ENCODE measurements around the gene S1PR2. TPM values are rescaled to one million over a fixed set of nuclear protein-coding genes. Genes with fewer than 3 reads are reported as not detected.

The S1PR2 gene
- total and polyA plus RNA-seq, 4 donors = 6.5 to 32.1 (median 13.0) TPM

- 38 to 50% methylated on average over 6 of the region's 6 CpGs for WGBS, 2 donors
- ATAC-seq (ENCODE audit: insufficient read depth, low FRiP score) (no peak), DNase-seq (no peak)
- Histone ChIP-seq H3K36me3 (ENCODE audit: control insufficient read depth in 4 of 4, insufficient read depth in 4 of 4, low read length in 4 of 4) (no peaks in the 10 kb centered on the region), H3K4me1 (ENCODE audit: control insufficient read depth in 5 of 5, insufficient read depth in 5 of 5, low read length in 5 of 5) (peaks cover 0 to 16% (median 1%) of the 10 kb centered on the region in 5 donors), H3K4me3 (no peak overlapping the region), H3K27me3 (ENCODE audit: control insufficient read depth in 3 of 3, insufficient read depth in 3 of 3, low read length in 2 of 3) (peaks cover 0 to 8% (median 0%) of the 10 kb centered on the region in 3 donors), H3K9ac (ENCODE audit: insufficient read depth in 1 of 2, low read length in 2 of 2) (no peak overlapping the region), H3K9me3 (ENCODE audit: control insufficient read depth in 4 of 4, insufficient read depth in 3 of 4, low read length in 3 of 4) (no peaks in the 10 kb centered on the region), H3K27ac (ENCODE audit: low read depth in 1 of 2, low read length in 1 of 2) (peak overlapping the region; percentile 49 to 82)
- TF ChIP-seq CTCF (IDR thresholded peaks at IDR 0.05; ENCODE audit: control extremely low read depth, extremely low read depth) = no peak
These were observed 36.9 kb upstream of the S1PR2 start for GRCh38 chr19:10268071-10268470.

GRCh38 chr19:10266706-10267105 lies 35.6 kb upstream of the S1PR2 start:
- DNase-seq (no peak), ATAC-seq (ENCODE audit: insufficient read depth, low FRiP score) (no peak)
- Histone ChIP-seq H3K36me3 (ENCODE audit: control insufficient read depth in 4 of 4, insufficient read depth in 4 of 4, low read length in 4 of 4) (no peaks in the 10 kb centered on the region), H3K4me3 (no peak overlapping the region), H3K27me3 (ENCODE audit: control insufficient read depth in 3 of 3, insufficient read depth in 3 of 3, low read length in 2 of 3) (peaks cover 0 to 8% (median 0%) of the 10 kb centered on the region in 3 donors), H3K9me3 (ENCODE audit: control insufficient read depth in 4 of 4, insufficient read depth in 3 of 4, low read length in 3 of 4) (no peaks in the 10 kb centered on the region), H3K4me1 (ENCODE audit: control insufficient read depth in 5 of 5, insufficient read depth in 5 of 5, low read length in 5 of 5) (peaks cover 0 to 16% (median 0%) of the 10 kb centered on the region in 5 donors), H3K9ac (ENCODE audit: insufficient read depth in 1 of 2, low read length in 2 of 2) (no peak overlapping the region), H3K27ac (ENCODE audit: low read depth in 1 of 2, low read length in 1 of 2) (peak overlapping the region in 1 of 2 donors; percentile 30)
- 82 to 83% methylated on average over 7 of the region's 7 CpGs for WGBS, 2 donors
- TF ChIP-seq CTCF (IDR thresholded peaks at IDR 0.05; ENCODE audit: control extremely low read depth, extremely low read depth) = no peak

- H3K27me3 ChIP-seq (ENCODE audit: control insufficient read depth in 3 of 3, insufficient read depth in 3 of 3, low read length in 2 of 3) = no peaks in the 10 kb centered on the region
- peaks cover 0 to 13% (median 4%) of the 10 kb centered on the region in 4 donors for H3K36me3 ChIP-seq (ENCODE audit: control insufficient read depth in 4 of 4, insufficient read depth in 4 of 4, low read length in 4 of 4)
- TF ChIP-seq CTCF (IDR thresholded peaks at IDR 0.05; ENCODE audit: control extremely low read depth, extremely low read depth) = no peak
- H3K9me3 ChIP-seq (ENCODE audit: control insufficient read depth in 4 of 4, insufficient read depth in 3 of 4, low read length in 3 of 4) = no peaks in the 10 kb centered on the region
- peaks cover 0 to 3% (median 0%) of the 10 kb centered on the region in 5 donors for H3K4me1 ChIP-seq (ENCODE audit: control insufficient read depth in 5 of 5, insufficient read depth in 5 of 5, low read length in 5 of 5)
- H3K9ac ChIP-seq (ENCODE audit: insufficient read depth in 1 of 2, low read length in 2 of 2) = no peak overlapping the region
- ATAC-seq (ENCODE audit: insufficient read depth, low FRiP score) (no peak), DNase-seq (no peak)
- H3K27ac ChIP-seq (ENCODE audit: low read depth in 1 of 2, low read length in 1 of 2) = no peak overlapping the region
- H3K4me3 ChIP-seq = no peak overlapping the region
- WGBS, 2 donors = 82 to 90% methylated on average over 7 of the region's 7 CpGs
These were observed 31.6 kb upstream of the S1PR2 start for GRCh38 chr19:10262771-10263170.

GRCh38 chr19:10260141-10260584 lies 29.0 kb upstream of the S1PR2 start:
- WGBS, 2 donors = 60 to 81% methylated on average over 8 of the region's 8 CpGs
- H3K9me3 ChIP-seq (ENCODE audit: control insufficient read depth in 4 of 4, insufficient read depth in 3 of 4, low read length in 3 of 4) = no peaks in the 10 kb centered on the region
- H3K9ac ChIP-seq (ENCODE audit: insufficient read depth in 1 of 2, low read length in 2 of 2) = no peak overlapping the region
- ATAC-seq (ENCODE audit: insufficient read depth, low FRiP score) = peak; percentile 70
- H3K4me3 ChIP-seq = no peak overlapping the region
- H3K36me3 ChIP-seq (ENCODE audit: control insufficient read depth in 4 of 4, insufficient read depth in 4 of 4, low read length in 4 of 4) = peaks cover 2 to 25% (median 11%) of the 10 kb centered on the region in 4 donors
- no peaks in the 10 kb centered on the region for H3K27me3 ChIP-seq (ENCODE audit: control insufficient read depth in 3 of 3, insufficient read depth in 3 of 3, low read length in 2 of 3)
- DNase-seq = peak in 2 of 3 donors; percentile 39 to 71
- H3K4me1 ChIP-seq (ENCODE audit: control insufficient read depth in 5 of 5, insufficient read depth in 5 of 5, low read length in 5 of 5) = peaks cover 0 to 3% (median 0%) of the 10 kb centered on the region in 5 donors
- TF ChIP-seq CTCF (IDR thresholded peaks at IDR 0.05; ENCODE audit: control extremely low read depth, extremely low read depth) = no peak
- H3K27ac ChIP-seq (ENCODE audit: low read depth in 1 of 2, low read length in 1 of 2) = peak overlapping the region in 1 of 2 donors; percentile 40

Measured in lung (tissue), 12 donors.